B cell (primary cell): ENCODE data around the gene FMN1. TPM values are rescaled to one million over a fixed set of nuclear protein-coding genes. Genes with fewer than 3 reads are reported as not detected.

ENCODE experiments used
- ATAC-seq: fragments of 200-7000 bp; cut with Tn5 transposase; one replicate; pipeline ENCODE4 v1.10.0; 2021; ENCODE audit warnings: low read depth, mild to moderate bottlenecking, moderate number of reproducible peaks, moderate library complexity
- CTCF ChIA-PET: fragments of 350-600 bp; sonication (Branson Sonifier 250); formaldehyde crosslinking; loops from one replicate; lab custom pipeline; 2021; ENCODE audit warnings: antibody characterized with exemption, inconsistent platforms; lab: Charles Lee
- POLR2A ChIA-PET: fragments of 350-600 bp; sonication (Branson Sonifier 250); formaldehyde crosslinking; loops from one replicate; lab custom pipeline; 2021; ENCODE audit warnings: antibody characterized with exemption; lab: Charles Lee
- DNase-seq: peaks from one replicate; pipeline ENCODE4 v3.0.0; 2013
- H2AFZ ChIP-seq: 2 replicates; pipeline ENCODE4 v1.6.1; 2012; ENCODE audit warnings: mild to moderate bottlenecking, low read depth, low read length; ENCODE audit not compliant: insufficient read depth, poor library complexity, severe bottlenecking
- H3K27ac ChIP-seq, 2 donors: 1 replicate in 1 of 2; 2 replicates in 1 of 2; pipeline ENCODE4 v1.5.1; 2012 to 2013; ENCODE audit warnings: low read length in 2 of 2, mild to moderate bottlenecking in 2 of 2, moderate library complexity in 1 of 2
- H3K27me3 ChIP-seq, 4 experiments: fragments of 200-600 bp in 1 of 4; sonication (generic) in 1 of 4; replicated peaks in 1 of 4; 1 replicate in 2 of 4; 2 replicates in 2 of 4; pipeline versions ENCODE4 v1.6.1 to v1.7.0; 2013 to 2016; ENCODE audit warnings: low read length in 3 of 4, mild to moderate bottlenecking in 2 of 4, mixed read lengths in 1 of 4, moderate library complexity in 1 of 4; ENCODE audit not compliant: insufficient read depth in 4 of 4, control insufficient read depth in 3 of 4; ENCODE audit errors: control extremely low read depth in 1 of 4
- H3K36me3 ChIP-seq, 2 experiments: replicated peaks in 1 of 2; 1 replicate in 1 of 2; 2 replicates in 1 of 2; pipeline versions ENCODE4 v1.6.1 to v1.7.1; 2013; ENCODE audit warnings: low read length in 1 of 2; ENCODE audit not compliant: insufficient read depth in 2 of 2, control insufficient read depth in 1 of 2; ENCODE audit errors: control extremely low read depth in 1 of 2, extremely low read depth in 1 of 2
- H3K4me1 ChIP-seq, 2 donors: fragments of 200-600 bp in 1 of 2; sonication (generic) in 1 of 2; 1 replicate in 1 of 2; 2 replicates in 1 of 2; pipeline versions ENCODE4 v1.5.1 to v1.6.1; 2013 to 2017; ENCODE audit warnings: low read length in 2 of 2; ENCODE audit not compliant: control insufficient read depth in 2 of 2, insufficient read depth in 2 of 2
- H3K4me2 ChIP-seq: replicated peaks from 2 replicates; pipeline ENCODE3; 2012; ENCODE audit warnings: mild to moderate bottlenecking, low read depth, low read length; ENCODE audit not compliant: poor library complexity, severe bottlenecking
- H3K4me3 ChIP-seq, 5 experiments: fragments of 200-600 bp in 1 of 5; sonication (generic) in 1 of 5; 1 replicate in 3 of 5; 2 replicates in 2 of 5; pipeline versions ENCODE4 v1.5.1 to v1.7.0; 2011 to 2016; ENCODE audit warnings: low read length in 4 of 5, mild to moderate bottlenecking in 4 of 5, low read depth in 2 of 5, control low read depth in 1 of 5, moderate library complexity in 1 of 5; ENCODE audit not compliant: insufficient read depth in 1 of 5; ENCODE audit errors: control extremely low read depth in 1 of 5, extremely low read depth in 1 of 5
- H3K79me2 ChIP-seq: fragments of 200-600 bp; sonication (generic); one replicate; pipeline ENCODE4 v1.6.0; 2016; ENCODE audit warnings: low read length; ENCODE audit not compliant: control insufficient read depth, insufficient read depth
- H3K9ac ChIP-seq: fragments of 200-600 bp; sonication (generic); 2 replicates; pipeline ENCODE4 v1.6.1; 2017; ENCODE audit warnings: mild to moderate bottlenecking, low read length, moderate library complexity
- H3K9me3 ChIP-seq, 3 donors: one replicate each; pipeline versions ENCODE4 v1.6.1 to v1.7.1; 2013; ENCODE audit warnings: low read length in 2 of 3; ENCODE audit not compliant: control insufficient read depth in 2 of 3, insufficient read depth in 1 of 3; ENCODE audit errors: control extremely low read depth in 1 of 3
- H4K20me1 ChIP-seq: 2 replicates; pipeline ENCODE4 v1.6.0; 2012; ENCODE audit warnings: mild to moderate bottlenecking, low read length; ENCODE audit not compliant: insufficient read depth, control insufficient read depth, poor library complexity, severe bottlenecking
- H3K27ac Mint-ChIP-seq: one replicate; pipeline ENCODE4 v1.8.0; 2021; ENCODE audit warnings: mixed read lengths
- H3K27me3 Mint-ChIP-seq: one replicate; pipeline ENCODE4 v1.8.0; 2021; ENCODE audit warnings: mixed read lengths
- H3K4me1 Mint-ChIP-seq: one replicate; pipeline ENCODE4 v1.8.0; 2021; ENCODE audit warnings: mixed read lengths
- H3K4me3 Mint-ChIP-seq: one replicate; pipeline ENCODE4 v1.8.0; 2021; ENCODE audit warnings: mixed read lengths
- H3K9me3 Mint-ChIP-seq: one replicate; pipeline ENCODE4 v1.8.0; 2022; ENCODE audit warnings: mixed read lengths; ENCODE audit not compliant: insufficient read depth
- EZH2 ChIP-seq: IDR thresholded peaks from 2 replicates; pipeline ENCODE4 v1.6.1; 2012; ENCODE audit warnings: borderline replicate concordance, low read depth, mild to moderate bottlenecking, moderate library complexity, low read length; ENCODE audit not compliant: insufficient read depth, poor library complexity, severe bottlenecking
- WGBS: methylation state at CpG from one replicate; pipeline ENCODE4 v1.1.5; 2013; ENCODE audit warnings: missing lambda C conversion rate; ENCODE audit not compliant: insufficient coverage; 5-methylcytosine and 5-hydroxymethylcytosine counted together
- intact Hi-C: fragments of 100-400 bp; cut with micrococcal nuclease; formaldehyde crosslinking; loops from one replicate; pipeline ENCODE4 v1.10.0; 2022
- polyA plus RNA-seq: library from polyadenylated mRNA; depleted of rRNA; stranded (reverse); fragments of >200 nt; gene quantifications from 2 replicates; pipeline ENCODE4 v1.2.3, GENCODE V29; 2012
- total RNA-seq, 2 donors: library from RNA; stranded (reverse); fragments of 120-200 nt in 1 of 2; gene quantifications; 1 replicate in 1 of 2; 2 replicates in 1 of 2; pipeline versions ENCODE4 v1.2.3 to v1.2.4, GENCODE V29; 2013 to 2022
- TF ChIP-seq, protein P1 (sequence below): fragments of 200-600 bp; IDR thresholded peaks from one replicate; pipeline ENCODE4 v1.8.0; 2022; ENCODE audit warnings: antibody characterized with exemption, mild to moderate bottlenecking

FMN1 gene
- total and polyA plus RNA-seq, 2 donors (not counting 1 experiment from before 2014, with no cell fraction given): 0.21 to 0.96 TPM

DNA sequence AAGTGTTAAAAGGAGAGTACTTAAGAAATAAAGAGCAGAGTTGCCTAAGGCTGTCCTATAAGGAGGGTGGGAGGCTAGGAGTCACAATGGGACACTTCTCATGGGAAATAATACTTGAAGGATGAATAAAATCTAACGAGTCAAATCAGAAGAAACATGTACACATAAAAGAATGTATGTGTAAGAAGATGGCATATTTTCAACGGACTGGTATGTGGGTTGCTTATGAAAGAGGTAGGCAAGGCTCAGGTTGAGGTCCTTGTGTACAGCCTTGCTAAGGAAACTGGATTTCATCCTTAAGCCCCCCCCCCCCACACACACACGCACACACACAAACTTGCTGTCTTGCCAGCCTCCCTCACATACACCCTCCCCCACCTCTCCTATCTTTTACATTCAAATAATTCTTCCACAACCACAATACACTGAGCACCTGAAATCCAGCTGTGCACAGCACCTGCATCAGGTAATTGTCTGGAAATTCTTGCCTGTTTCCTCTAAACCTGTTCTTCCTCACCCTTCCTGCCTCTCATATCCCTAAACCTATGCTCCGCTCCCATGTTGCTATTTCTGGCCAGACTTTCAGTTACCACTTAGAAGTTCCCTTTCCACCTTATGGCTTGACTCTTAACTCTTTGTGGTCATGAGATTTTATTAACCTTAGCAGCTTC is 79.2 kb downstream of the FMN1 start:
- TF ChIP-seq EZH2: no peak
- TF ChIP-seq, protein P1, sequence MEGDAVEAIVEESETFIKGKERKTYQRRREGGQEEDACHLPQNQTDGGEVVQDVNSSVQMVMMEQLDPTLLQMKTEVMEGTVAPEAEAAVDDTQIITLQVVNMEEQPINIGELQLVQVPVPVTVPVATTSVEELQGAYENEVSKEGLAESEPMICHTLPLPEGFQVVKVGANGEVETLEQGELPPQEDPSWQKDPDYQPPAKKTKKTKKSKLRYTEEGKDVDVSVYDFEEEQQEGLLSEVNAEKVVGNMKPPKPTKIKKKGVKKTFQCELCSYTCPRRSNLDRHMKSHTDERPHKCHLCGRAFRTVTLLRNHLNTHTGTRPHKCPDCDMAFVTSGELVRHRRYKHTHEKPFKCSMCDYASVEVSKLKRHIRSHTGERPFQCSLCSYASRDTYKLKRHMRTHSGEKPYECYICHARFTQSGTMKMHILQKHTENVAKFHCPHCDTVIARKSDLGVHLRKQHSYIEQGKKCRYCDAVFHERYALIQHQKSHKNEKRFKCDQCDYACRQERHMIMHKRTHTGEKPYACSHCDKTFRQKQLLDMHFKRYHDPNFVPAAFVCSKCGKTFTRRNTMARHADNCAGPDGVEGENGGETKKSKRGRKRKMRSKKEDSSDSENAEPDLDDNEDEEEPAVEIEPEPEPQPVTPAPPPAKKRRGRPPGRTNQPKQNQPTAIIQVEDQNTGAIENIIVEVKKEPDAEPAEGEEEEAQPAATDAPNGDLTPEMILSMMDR: no peak
- H3K27me3 Mint-ChIP-seq: peaks cover 14% of the 10 kb centered on the region
- intact Hi-C loops: no loop called here
- no peaks in the 10 kb centered on the region for H3K4me1 ChIP-seq
- no peak overlapping the region for H3K27ac ChIP-seq
- ChIA-PET POLR2A (no interaction called here), CTCF (no interaction called here)
- no peaks in the 10 kb centered on the region for H4K20me1 ChIP-seq
- WGBS: 60% methylated on average over 3 of the region's 4 CpGs
- H3K4me2 ChIP-seq: no peak overlapping the region
- no peak for ATAC-seq
- no peak overlapping the region for H3K9ac ChIP-seq
- DNase-seq: no peak
- no peaks in the 10 kb centered on the region for H3K36me3 ChIP-seq
- no peaks in the 10 kb centered on the region for H3K4me1 Mint-ChIP-seq
- H3K4me3 Mint-ChIP-seq: no peak overlapping the region
- H3K9me3 Mint-ChIP-seq: no peaks in the 10 kb centered on the region
- no peaks in the 10 kb centered on the region for H3K9me3 ChIP-seq
- H3K27ac Mint-ChIP-seq: no peak overlapping the region
- no peaks in the 10 kb centered on the region for H3K79me2 ChIP-seq
- H3K4me3 ChIP-seq: no peak overlapping the region
- no peak overlapping the region for H2AFZ ChIP-seq
- H3K27me3 ChIP-seq: peaks cover 0 to 4% (median 0%) of the 10 kb centered on the region in 4 experiments

DNA sequence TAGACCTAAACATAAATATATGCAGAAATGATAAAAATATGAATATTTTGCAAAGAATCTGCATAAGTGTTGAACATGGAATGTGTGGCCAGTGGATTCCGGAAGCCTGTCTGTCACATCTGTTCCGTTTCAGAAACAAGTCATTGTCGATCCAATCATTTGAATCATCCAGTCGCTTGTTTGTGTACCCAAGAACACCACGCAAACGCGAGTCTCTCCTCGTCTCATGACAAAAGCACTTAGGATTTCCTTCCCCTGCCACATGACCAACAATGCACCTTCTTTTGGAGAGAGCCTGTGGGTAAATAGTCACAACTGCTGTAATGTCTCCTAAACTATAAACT is 80.2 kb downstream of the FMN1 start:
- H2AFZ ChIP-seq: no peak overlapping the region
- H3K36me3 ChIP-seq: no peaks in the 10 kb centered on the region
- H3K27ac Mint-ChIP-seq: no peak overlapping the region
- ATAC-seq (no peak), DNase-seq (no peak)
- 92% methylated on average over 6 of the region's 8 CpGs for WGBS
- H3K27me3 ChIP-seq: peaks cover 0 to 4% (median 0%) of the 10 kb centered on the region in 4 experiments
- CTCF ChIA-PET: no interaction called here
- H3K9ac ChIP-seq: no peak overlapping the region
- no peaks in the 10 kb centered on the region for H3K4me1 Mint-ChIP-seq
- POLR2A ChIA-PET: no interaction called here
- intact Hi-C loops: no loop called here
- no peak overlapping the region for H3K4me2 ChIP-seq
- TF ChIP-seq, protein P1: no peak
- no peak for TF ChIP-seq EZH2
- no peak overlapping the region for H3K4me3 ChIP-seq
- H3K4me3 Mint-ChIP-seq: no peak overlapping the region
- peaks cover 3% of the 10 kb centered on the region for H3K9me3 Mint-ChIP-seq
- no peaks in the 10 kb centered on the region for H3K4me1 ChIP-seq
- no peaks in the 10 kb centered on the region for H3K9me3 ChIP-seq
- H3K79me2 ChIP-seq: no peaks in the 10 kb centered on the region
- H4K20me1 ChIP-seq: no peaks in the 10 kb centered on the region
- H3K27ac ChIP-seq: no peak overlapping the region
- peaks cover 10% of the 10 kb centered on the region for H3K27me3 Mint-ChIP-seq
